Natural killer cell (primary cell): Measurements from ENCODE around the gene DPCD. TPM values are rescaled to one million over a fixed set of nuclear protein-coding genes. Genes with fewer than 3 reads are reported as not detected.

Experiments used
- ATAC-seq, 3 donors: fragments of 150-1000 bp in 2 of 3; fragments of 200-7000 bp in 1 of 3; cut with Tn5 transposase; 1 replicate in 1 of 3; 2 replicates in 2 of 3; pipeline ENCODE4 v1.10.0; 2021; ENCODE audit warnings: mild to moderate bottlenecking in 2 of 3, moderate library complexity in 2 of 3
- DNase-seq, 2 donors: peaks; one replicate each; pipeline versions ENCODE4 v3.0.0 to v3.0.0-alpha.2; 2013 to 2021; ENCODE audit warnings: mixed read lengths in 1 of 2
- H3K27ac ChIP-seq: one replicate; pipeline ENCODE4 v1.5.1; 2013; ENCODE audit warnings: mild to moderate bottlenecking, low read length
- H3K27me3 ChIP-seq: one replicate; pipeline ENCODE4 v1.6.1; 2013; ENCODE audit warnings: low read length; ENCODE audit not compliant: control insufficient read depth, insufficient read depth
- H3K36me3 ChIP-seq: one replicate; pipeline ENCODE4 v1.6.1; 2013; ENCODE audit warnings: low read length; ENCODE audit not compliant: control insufficient read depth, insufficient read depth
- H3K4me1 ChIP-seq: one replicate; pipeline ENCODE4 v1.6.1; 2013; ENCODE audit warnings: low read length; ENCODE audit not compliant: control insufficient read depth, insufficient read depth
- H3K4me3 ChIP-seq: one replicate; pipeline ENCODE4 v1.5.1; 2013; ENCODE audit warnings: low read length
- H3K9me3 ChIP-seq: one replicate; pipeline ENCODE4 v1.6.1; 2013; ENCODE audit warnings: low read length; ENCODE audit not compliant: control insufficient read depth, insufficient read depth
- H3K27ac Mint-ChIP-seq, 2 donors: one replicate each; pipeline ENCODE4 v1.8.0; 2022; ENCODE audit warnings: mild to moderate bottlenecking in 2 of 2, mixed read lengths in 2 of 2, moderate library complexity in 1 of 2
- H3K27me3 Mint-ChIP-seq, 2 donors: one replicate each; pipeline ENCODE4 v1.8.0; 2022; ENCODE audit warnings: low read depth in 2 of 2, mixed read lengths in 2 of 2
- H3K36me3 Mint-ChIP-seq: one replicate; pipeline ENCODE4 v1.8.0; 2022; ENCODE audit warnings: mixed read lengths
- H3K4me1 Mint-ChIP-seq, 2 donors: one replicate each; pipeline ENCODE4 v1.8.0; 2022; ENCODE audit warnings: mixed read lengths in 2 of 2
- H3K4me3 Mint-ChIP-seq: one replicate; pipeline ENCODE4 v1.8.0; 2022; ENCODE audit warnings: mild to moderate bottlenecking, moderate library complexity, mixed read lengths
- H3K9me3 Mint-ChIP-seq, 2 donors: one replicate each; pipeline ENCODE4 v1.8.0; 2022; ENCODE audit warnings: mixed read lengths in 2 of 2
- CTCF ChIP-seq: fragments of 200-600 bp; IDR thresholded peaks from one replicate; pipeline ENCODE4 v1.8.0; 2022; ENCODE audit warnings: antibody characterized with exemption
- whole genome bisulfite sequencing: methylation state at CpG from one replicate; pipeline ENCODE4 v1.1.7; 2013; ENCODE audit warnings: missing lambda C conversion rate; ENCODE audit not compliant: insufficient coverage; 5-methylcytosine and 5-hydroxymethylcytosine counted together
- intact Hi-C: fragments of 100-400 bp; cut with micrococcal nuclease; formaldehyde crosslinking; loops from one replicate; pipeline ENCODE4 v1.14.2; 2022
- total RNA-seq, 4 donors: library from RNA; stranded (reverse); fragments of 120-200 nt in 1 of 4; gene quantifications; one replicate each; pipeline versions ENCODE4 v1.2.3 to v1.2.4, GENCODE V29; 2013 to 2022

The DPCD gene
- total RNA-seq, 3 donors from 2014 or later (not counting 1 experiment from before 2014, with no cell fraction given) = 0.72 to 1.0 (median 0.83) TPM

GRCh38 chr10:101617102-101617823 lies 29.1 kb downstream of the DPCD start:
- Histone ChIP-seq H3K4me3 (no peak overlapping the region), H3K27ac (no peak overlapping the region), H3K27me3 (no peaks in the 10 kb centered on the region), H3K9me3 (no peaks in the 10 kb centered on the region), H3K4me1 (peaks cover 8% of the 10 kb centered on the region), H3K36me3 (peaks cover 42% of the 10 kb centered on the region)
- H3K9me3 Mint-ChIP-seq = no peaks in the 10 kb centered on the region
- DNase-seq (no peak), ATAC-seq (no peak)
- peak overlapping the region in 1 of 2 donors; percentile 63 for H3K27ac Mint-ChIP-seq
- no peak overlapping the region for H3K4me3 Mint-ChIP-seq
- H3K27me3 Mint-ChIP-seq = no peaks in the 10 kb centered on the region
- no peak for TF ChIP-seq CTCF
- 72% methylated on average over 8 of the region's 8 CpGs for WGBS
- peaks cover 12 to 29% of the 10 kb centered on the region in 2 donors for H3K4me1 Mint-ChIP-seq
- intact Hi-C loops = no loop called here
- peaks cover 8% of the 10 kb centered on the region for H3K36me3 Mint-ChIP-seq

GRCh38 chr10:101617824-101618568 lies 29.9 kb downstream of the DPCD start:
- no peaks in the 10 kb centered on the region for H3K9me3 ChIP-seq
- peaks cover 41% of the 10 kb centered on the region for H3K36me3 ChIP-seq
- no peak overlapping the region for H3K4me3 ChIP-seq
- H3K27ac Mint-ChIP-seq = peak overlapping the region in 1 of 2 donors; percentile 63
- WGBS = 89% methylated on average over 4 of the region's 4 CpGs
- H3K9me3 Mint-ChIP-seq = no peaks in the 10 kb centered on the region
- H3K27me3 Mint-ChIP-seq = no peaks in the 10 kb centered on the region
- H3K36me3 Mint-ChIP-seq = peaks cover 8% of the 10 kb centered on the region
- DNase-seq = no peak
- intact Hi-C loops = no loop called here
- H3K27me3 ChIP-seq = no peaks in the 10 kb centered on the region
- peaks cover 12 to 29% of the 10 kb centered on the region in 2 donors for H3K4me1 Mint-ChIP-seq
- H3K27ac ChIP-seq = no peak overlapping the region
- no peak for ATAC-seq
- H3K4me3 Mint-ChIP-seq = no peak overlapping the region
- H3K4me1 ChIP-seq = peaks cover 8% of the 10 kb centered on the region
- no peak for TF ChIP-seq CTCF

- H3K27me3 ChIP-seq = no peaks in the 10 kb centered on the region
- no peak overlapping the region for H3K4me3 ChIP-seq
- H3K9me3 ChIP-seq = no peaks in the 10 kb centered on the region
- peak overlapping the region in 1 of 2 donors; percentile 63 for H3K27ac Mint-ChIP-seq
- WGBS = 100% methylated on average over 2 of the region's 2 CpGs
- intact Hi-C loops = no loop called here
- no peaks in the 10 kb centered on the region for H3K27me3 Mint-ChIP-seq
- H3K9me3 Mint-ChIP-seq = no peaks in the 10 kb centered on the region
- H3K4me1 Mint-ChIP-seq = peaks cover 12 to 29% of the 10 kb centered on the region in 2 donors
- H3K36me3 ChIP-seq = peaks cover 48% of the 10 kb centered on the region
- no peak overlapping the region for H3K4me3 Mint-ChIP-seq
- H3K36me3 Mint-ChIP-seq = peaks cover 8% of the 10 kb centered on the region
- DNase-seq (no peak), ATAC-seq (no peak)
- no peak overlapping the region for H3K27ac ChIP-seq
- TF ChIP-seq CTCF = no peak
- H3K4me1 ChIP-seq = peaks cover 8% of the 10 kb centered on the region
Observed at GRCh38 chr10:101618871-101619270, 30.8 kb downstream of the DPCD start.
